B cell (primary cell): ENCODE results near the gene CNTNAP2. TPM values are rescaled to one million over a fixed set of nuclear protein-coding genes. Genes with fewer than 3 reads are reported as not detected.

ENCODE experiments used
- ATAC-seq: fragments of 200-7000 bp; cut with Tn5 transposase; one replicate; pipeline ENCODE4 v1.10.0; 2021; ENCODE audit warnings: low read depth, mild to moderate bottlenecking, moderate number of reproducible peaks, moderate library complexity
- CTCF ChIA-PET: fragments of 350-600 bp; sonication (Branson Sonifier 250); formaldehyde crosslinking; loops from one replicate; lab custom pipeline; 2021; ENCODE audit warnings: antibody characterized with exemption, inconsistent platforms; lab: Charles Lee
- POLR2A ChIA-PET: fragments of 350-600 bp; sonication (Branson Sonifier 250); formaldehyde crosslinking; loops from one replicate; lab custom pipeline; 2021; ENCODE audit warnings: antibody characterized with exemption; lab: Charles Lee
- DNase-seq: peaks from one replicate; pipeline ENCODE4 v3.0.0; 2013
- H2AFZ ChIP-seq: 2 replicates; pipeline ENCODE4 v1.6.1; 2012; ENCODE audit warnings: mild to moderate bottlenecking, low read depth, low read length; ENCODE audit not compliant: insufficient read depth, poor library complexity, severe bottlenecking
- H3K27ac ChIP-seq, 2 donors: 1 replicate in 1 of 2; 2 replicates in 1 of 2; pipeline ENCODE4 v1.5.1; 2012 to 2013; ENCODE audit warnings: low read length in 2 of 2, mild to moderate bottlenecking in 2 of 2, moderate library complexity in 1 of 2
- H3K27me3 ChIP-seq, 4 experiments: fragments of 200-600 bp in 1 of 4; sonication (generic) in 1 of 4; replicated peaks in 1 of 4; 1 replicate in 2 of 4; 2 replicates in 2 of 4; pipeline versions ENCODE4 v1.6.1 to v1.7.0; 2013 to 2016; ENCODE audit warnings: low read length in 3 of 4, mild to moderate bottlenecking in 2 of 4, mixed read lengths in 1 of 4, moderate library complexity in 1 of 4; ENCODE audit not compliant: insufficient read depth in 4 of 4, control insufficient read depth in 3 of 4; ENCODE audit errors: control extremely low read depth in 1 of 4
- H3K36me3 ChIP-seq, 2 experiments: replicated peaks in 1 of 2; 1 replicate in 1 of 2; 2 replicates in 1 of 2; pipeline versions ENCODE4 v1.6.1 to v1.7.1; 2013; ENCODE audit warnings: low read length in 1 of 2; ENCODE audit not compliant: insufficient read depth in 2 of 2, control insufficient read depth in 1 of 2; ENCODE audit errors: control extremely low read depth in 1 of 2, extremely low read depth in 1 of 2
- H3K4me1 ChIP-seq, 2 donors: fragments of 200-600 bp in 1 of 2; sonication (generic) in 1 of 2; 1 replicate in 1 of 2; 2 replicates in 1 of 2; pipeline versions ENCODE4 v1.5.1 to v1.6.1; 2013 to 2017; ENCODE audit warnings: low read length in 2 of 2; ENCODE audit not compliant: control insufficient read depth in 2 of 2, insufficient read depth in 2 of 2
- H3K4me2 ChIP-seq: replicated peaks from 2 replicates; pipeline ENCODE3; 2012; ENCODE audit warnings: mild to moderate bottlenecking, low read depth, low read length; ENCODE audit not compliant: poor library complexity, severe bottlenecking
- H3K4me3 ChIP-seq, 5 experiments: fragments of 200-600 bp in 1 of 5; sonication (generic) in 1 of 5; 1 replicate in 3 of 5; 2 replicates in 2 of 5; pipeline versions ENCODE4 v1.5.1 to v1.7.0; 2011 to 2016; ENCODE audit warnings: low read length in 4 of 5, mild to moderate bottlenecking in 4 of 5, low read depth in 2 of 5, control low read depth in 1 of 5, moderate library complexity in 1 of 5; ENCODE audit not compliant: insufficient read depth in 1 of 5; ENCODE audit errors: control extremely low read depth in 1 of 5, extremely low read depth in 1 of 5
- H3K79me2 ChIP-seq: fragments of 200-600 bp; sonication (generic); one replicate; pipeline ENCODE4 v1.6.0; 2016; ENCODE audit warnings: low read length; ENCODE audit not compliant: control insufficient read depth, insufficient read depth
- H3K9ac ChIP-seq: fragments of 200-600 bp; sonication (generic); 2 replicates; pipeline ENCODE4 v1.6.1; 2017; ENCODE audit warnings: mild to moderate bottlenecking, low read length, moderate library complexity
- H3K9me3 ChIP-seq, 3 donors: one replicate each; pipeline versions ENCODE4 v1.6.1 to v1.7.1; 2013; ENCODE audit warnings: low read length in 2 of 3; ENCODE audit not compliant: control insufficient read depth in 2 of 3, insufficient read depth in 1 of 3; ENCODE audit errors: control extremely low read depth in 1 of 3
- H4K20me1 ChIP-seq: 2 replicates; pipeline ENCODE4 v1.6.0; 2012; ENCODE audit warnings: mild to moderate bottlenecking, low read length; ENCODE audit not compliant: insufficient read depth, control insufficient read depth, poor library complexity, severe bottlenecking
- H3K27ac Mint-ChIP-seq: one replicate; pipeline ENCODE4 v1.8.0; 2021; ENCODE audit warnings: mixed read lengths
- H3K27me3 Mint-ChIP-seq: one replicate; pipeline ENCODE4 v1.8.0; 2021; ENCODE audit warnings: mixed read lengths
- H3K4me1 Mint-ChIP-seq: one replicate; pipeline ENCODE4 v1.8.0; 2021; ENCODE audit warnings: mixed read lengths
- H3K4me3 Mint-ChIP-seq: one replicate; pipeline ENCODE4 v1.8.0; 2021; ENCODE audit warnings: mixed read lengths
- H3K9me3 Mint-ChIP-seq: one replicate; pipeline ENCODE4 v1.8.0; 2022; ENCODE audit warnings: mixed read lengths; ENCODE audit not compliant: insufficient read depth
- CTCF ChIP-seq: fragments of 200-600 bp; IDR thresholded peaks from one replicate; pipeline ENCODE4 v1.8.0; 2022; ENCODE audit warnings: antibody characterized with exemption, mild to moderate bottlenecking
- EZH2 ChIP-seq: IDR thresholded peaks from 2 replicates; pipeline ENCODE4 v1.6.1; 2012; ENCODE audit warnings: borderline replicate concordance, low read depth, mild to moderate bottlenecking, moderate library complexity, low read length; ENCODE audit not compliant: insufficient read depth, poor library complexity, severe bottlenecking
- WGBS: methylation state at CpG from one replicate; pipeline ENCODE4 v1.1.5; 2013; ENCODE audit warnings: missing lambda C conversion rate; ENCODE audit not compliant: insufficient coverage; 5-methylcytosine and 5-hydroxymethylcytosine counted together
- intact Hi-C: fragments of 100-400 bp; cut with micrococcal nuclease; formaldehyde crosslinking; loops from one replicate; pipeline ENCODE4 v1.10.0; 2022
- polyA plus RNA-seq: library from polyadenylated mRNA; depleted of rRNA; stranded (reverse); fragments of >200 nt; gene quantifications from 2 replicates; pipeline ENCODE4 v1.2.3, GENCODE V29; 2012
- total RNA-seq, 2 donors: library from RNA; stranded (reverse); fragments of 120-200 nt in 1 of 2; gene quantifications; 1 replicate in 1 of 2; 2 replicates in 1 of 2; pipeline versions ENCODE4 v1.2.3 to v1.2.4, GENCODE V29; 2013 to 2022

CNTNAP2 gene
- total and polyA plus RNA-seq, 2 donors (not counting 1 experiment from before 2014, with no cell fraction given): 7.4 to 16.6 TPM

GRCh38 chr7:148191391-148192065 lies 2074.9 kb downstream of the CNTNAP2 start:
- no peak for DNase-seq
- Histone ChIP-seq H3K4me3 (no peak overlapping the region), H2AFZ (no peak overlapping the region), H3K36me3 (no peaks in the 10 kb centered on the region), H3K27ac (no peak overlapping the region), H3K27me3 (peaks cover 0 to 3% (median under 1%) of the 10 kb centered on the region in 4 experiments), H3K4me1 (no peaks in the 10 kb centered on the region), H4K20me1 (no peaks in the 10 kb centered on the region), H3K9ac (no peak overlapping the region), H3K4me2 (no peak overlapping the region), H3K9me3 (no peaks in the 10 kb centered on the region), H3K79me2 (no peaks in the 10 kb centered on the region)
- no peak for ATAC-seq
- POLR2A ChIA-PET: no interaction called here
- H3K27ac Mint-ChIP-seq: no peak overlapping the region
- H3K27me3 Mint-ChIP-seq: no peaks in the 10 kb centered on the region
- no peaks in the 10 kb centered on the region for H3K4me1 Mint-ChIP-seq
- CTCF ChIA-PET: no interaction called here
- H3K9me3 Mint-ChIP-seq: no peaks in the 10 kb centered on the region
- H3K4me3 Mint-ChIP-seq: no peak overlapping the region
- intact Hi-C loops: no loop called here
- WGBS: no CpG with 5 or more reads among the region's 1 CpG
- TF ChIP-seq EZH2 (no peak), CTCF (no peak)

GRCh38 chr7:148192491-148192890 lies 2075.9 kb downstream of the CNTNAP2 start:
- ATAC-seq (no peak), DNase-seq (no peak)
- Histone ChIP-seq H3K27ac (no peak overlapping the region), H3K9me3 (no peaks in the 10 kb centered on the region), H3K4me2 (no peak overlapping the region), H3K4me3 (no peak overlapping the region), H4K20me1 (no peaks in the 10 kb centered on the region), H3K36me3 (no peaks in the 10 kb centered on the region), H3K9ac (no peak overlapping the region), H2AFZ (no peak overlapping the region), H3K4me1 (no peaks in the 10 kb centered on the region), H3K27me3 (peaks cover 0 to 3% (median 0%) of the 10 kb centered on the region in 4 experiments), H3K79me2 (no peaks in the 10 kb centered on the region)
- H3K27me3 Mint-ChIP-seq: no peaks in the 10 kb centered on the region
- 68% methylated on average over 4 of the region's 5 CpGs for WGBS
- CTCF ChIA-PET: no interaction called here
- H3K4me3 Mint-ChIP-seq: no peak overlapping the region
- TF ChIP-seq CTCF (no peak), EZH2 (no peak)
- intact Hi-C loops: no loop called here
- no peaks in the 10 kb centered on the region for H3K9me3 Mint-ChIP-seq
- POLR2A ChIA-PET: no interaction called here
- H3K27ac Mint-ChIP-seq: no peak overlapping the region
- no peaks in the 10 kb centered on the region for H3K4me1 Mint-ChIP-seq
